H1 (cell line): ENCODE results near the gene KDELR1. TPM values are rescaled to one million over a fixed set of nuclear protein-coding genes. Genes with fewer than 3 reads are reported as not detected.

Experiments used
- BCL11A ChIP-seq, 2 experiments: IDR thresholded peaks; one replicate each; pipeline ENCODE4 v1.6.1; 2011; ENCODE audit warnings: low read depth in 2 of 2, low read length in 2 of 2, mild to moderate bottlenecking in 2 of 2
- EP300 ChIP-seq, 2 experiments: IDR thresholded peaks; 1 replicate in 1 of 2; 2 replicates in 1 of 2; pipeline ENCODE4 v1.6.1; 2011 to 2012; ENCODE audit warnings: low read depth in 2 of 2, low read length in 2 of 2, mild to moderate bottlenecking in 2 of 2, borderline replicate concordance in 1 of 2, inconsistent platforms in 1 of 2, moderate library complexity in 1 of 2
- EZH2 ChIP-seq: fragments of 200-600 bp; sonication (generic); IDR thresholded peaks from 2 replicates; pipeline ENCODE4 v1.7.1; 2012; ENCODE audit warnings: low read depth, mild to moderate bottlenecking, moderate library complexity, low read length, inconsistent platforms; ENCODE audit not compliant: severe bottlenecking
- RAD21 ChIP-seq, 2 experiments: IDR thresholded peaks in 1 of 2; conservative IDR thresholded peaks in 1 of 2; 2 replicates each; pipeline ENCODE4 v1.6.1; 2011; ENCODE audit warnings: low read depth in 2 of 2, low read length in 2 of 2, improper control_type of control experiment in 1 of 2, inconsistent platforms in 1 of 2, mild to moderate bottlenecking in 1 of 2, moderate library complexity in 1 of 2
- polyA plus RNA-seq, 7 experiments: library from polyadenylated mRNA; depleted of rRNA in 3 of 7; stranded (reverse) in 5 of 7; unstranded in 2 of 7; fragments of >200 nt in 5 of 7; fragments of 200-250 nt in 2 of 7; gene quantifications; 1 replicate in 5 of 7; 2 replicates in 1 of 7; 4 replicates in 1 of 7; pipeline versions ENCODE4 v1.2.1 to v1.2.3, GENCODE V29; 2011 to 2013; ENCODE audit warnings: missing spikeins in 2 of 7, mixed read lengths in 2 of 7
- total RNA-seq: library from RNA; stranded (reverse); fragmentation: NEBNext Ultra II Directional; extraction: Animal tissue kit (Norgen Biotek cat#: 25700); gene quantifications from 2 replicates; pipeline ENCODE4 v1.2.1, GENCODE V29; 2021

KDELR1 gene
- total and polyA plus RNA-seq, 2 of the 8 experiments (the other 6 are each of a cell fraction or from before 2014, with no cell fraction given): 225 to 231 TPM

DNA sequence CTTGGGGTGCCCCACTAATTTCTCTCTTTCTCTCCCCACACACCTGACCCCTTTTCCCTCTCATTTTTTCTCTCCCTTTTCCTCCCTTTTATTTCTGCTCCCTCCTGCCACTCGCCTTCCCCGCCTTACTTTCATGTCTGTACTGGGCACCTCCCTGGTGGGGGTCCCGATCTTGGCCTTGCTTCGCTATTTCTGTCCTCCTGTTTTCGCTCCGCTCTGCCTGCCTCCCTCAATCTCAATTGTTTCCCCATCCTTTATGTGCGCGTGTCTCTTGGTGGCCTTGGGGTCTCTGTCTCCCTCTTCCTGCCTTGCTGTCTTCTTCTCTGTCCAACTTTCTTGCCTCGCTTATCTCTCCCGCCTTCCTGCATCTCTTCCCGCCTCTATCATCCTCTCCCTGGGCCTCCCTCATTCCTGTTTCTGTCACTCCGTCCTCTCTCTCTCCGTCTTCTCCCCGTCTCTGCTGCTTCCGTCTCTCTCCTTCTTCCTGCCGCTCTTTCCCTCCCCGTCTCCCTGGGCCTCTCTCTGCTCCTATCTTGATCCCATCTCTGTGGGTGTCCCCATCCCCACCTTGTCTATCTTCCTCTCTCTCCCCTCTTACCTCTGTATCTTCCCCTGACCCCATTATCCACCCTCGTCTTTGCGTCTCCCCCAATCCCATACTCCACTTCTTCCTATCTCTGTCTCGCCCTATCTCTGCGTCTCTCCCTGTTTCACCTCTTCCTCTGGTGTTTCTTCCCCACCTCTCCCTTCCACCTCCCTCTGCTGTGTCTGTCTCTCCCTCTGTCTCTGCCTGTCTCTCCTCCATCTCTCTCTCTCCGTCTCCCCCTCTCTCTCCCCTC lies 6.1 kb upstream of the KDELR1 start (continued):
- no peak for TF ChIP-seq EZH2
- TF ChIP-seq RAD21 (IDR thresholded peaks at IDR 0.05 in 1 of 2, conservative IDR thresholded peaks at IDR 0.05 in 1 of 2; ENCODE audit: low read depth in 2 of 2, low read length in 2 of 2): no peak
- TF ChIP-seq EP300 (IDR thresholded peaks at IDR 0.05; ENCODE audit: borderline replicate concordance in 1 of 2, low read depth in 2 of 2, low read length in 2 of 2): no peak
- TF ChIP-seq BCL11A (IDR thresholded peaks at IDR 0.05; ENCODE audit: low read depth in 2 of 2, low read length in 2 of 2): no peak
